ENCODE measurements around the gene SCD. TPM values are rescaled to one million over a fixed set of nuclear protein-coding genes. Genes with fewer than 3 reads are reported as not detected.

SCD gene
- total RNA-seq, 1 experiment from 2014 or later, result 449 TPM

GRCh38 chr10:100330079-100330478 lies 17.0 kb upstream of the SCD start, which contains the start of gene PKD2L1:
Gene PKD2L1 (minus strand): TSS chr10:100330228. CDS start chr10:100330103, 125 bp downstream.
- Histone ChIP-seq H3K4me3 (ENCODE audit: low read depth, low read length) (no peak within 1 kb of the TSS), H3K4me1 (no peaks in the 10 kb centered on the region), H3K27me3 (replicated peaks; ENCODE audit: control insufficient read depth, insufficient read depth, low read length) (no peaks in the 10 kb centered on the region; the same call in 1 of the 2 replicates), H3K36me3 (ENCODE audit: control insufficient read depth, insufficient read depth, low read length) (no peaks in the 10 kb centered on the region), H3K9me3 (no peaks in the 10 kb centered on the region)
- Mint-ChIP-seq H3K4me3 (ENCODE audit: unreplicated experiment) (no peak within 1 kb of the TSS), H3K9me3 (ENCODE audit: unreplicated experiment) (no peaks in the 10 kb centered on the region), H3K4me1 (ENCODE audit: low read depth, unreplicated experiment) (no peaks in the 10 kb centered on the region), H3K36me3 (ENCODE audit: insufficient read depth, unreplicated experiment) (no peaks in the 10 kb centered on the region), H3K27ac (ENCODE audit: unreplicated experiment) (no peak within 1 kb of the TSS), H3K27me3 (ENCODE audit: insufficient read depth, unreplicated experiment) (peaks cover 23% of the 10 kb centered on the region)
- no peak for DNase-seq
- no TSS peak for BruUV-seq (replicated peaks)
- CTCF ChIA-PET, result interaction anchor here (0.6 to 1.5 kb wide), 2 partner anchors 26 to 262 kb away, joined by 5 to 6 read pairs; no protein-coding TSS in a partner anchor
- POLR2A ChIA-PET, result no interaction called here
- intact Hi-C loops (cut with micrococcal nuclease; ENCODE audit: unreplicated experiment), result no loop called here
- TF ChIP-seq CTCF (IDR thresholded peaks at IDR 0.05; ENCODE audit: insufficient read depth in 1 of 2, low read depth in 1 of 2, low read length in 1 of 2, severe bottlenecking in 1 of 2, unreplicated experiment in 1 of 2), result no peak

- POLR2A ChIA-PET, result no interaction called here
- H3K27me3 Mint-ChIP-seq (ENCODE audit: insufficient read depth, unreplicated experiment), result peaks cover 19% of the 10 kb centered on the region
- H3K4me1 ChIP-seq, result no peaks in the 10 kb centered on the region
- no peak for DNase-seq
- no TSS peak for BruUV-seq (replicated peaks)
- H3K9me3 ChIP-seq, result no peaks in the 10 kb centered on the region
- no peaks in the 10 kb centered on the region for H3K36me3 ChIP-seq (ENCODE audit: control insufficient read depth, insufficient read depth, low read length)
- no peaks in the 10 kb centered on the region for H3K4me1 Mint-ChIP-seq (ENCODE audit: low read depth, unreplicated experiment)
- H3K4me3 ChIP-seq (ENCODE audit: low read depth, low read length), result no peak overlapping the region
- H3K27ac Mint-ChIP-seq (ENCODE audit: unreplicated experiment), result no peak overlapping the region
- H3K36me3 Mint-ChIP-seq (ENCODE audit: insufficient read depth, unreplicated experiment), result no peaks in the 10 kb centered on the region
- no peaks in the 10 kb centered on the region for H3K9me3 Mint-ChIP-seq (ENCODE audit: unreplicated experiment)
- no peak overlapping the region for H3K4me3 Mint-ChIP-seq (ENCODE audit: unreplicated experiment)
- no peaks in the 10 kb centered on the region; the same call in 1 of the 2 replicates for H3K27me3 ChIP-seq (replicated peaks; ENCODE audit: control insufficient read depth, insufficient read depth, low read length)
- no peak for TF ChIP-seq CTCF (IDR thresholded peaks at IDR 0.05; ENCODE audit: insufficient read depth in 1 of 2, low read depth in 1 of 2, low read length in 1 of 2, severe bottlenecking in 1 of 2, unreplicated experiment in 1 of 2)
- intact Hi-C loops (cut with micrococcal nuclease; ENCODE audit: unreplicated experiment), result no loop called here
- CTCF ChIA-PET, result interaction anchor here (0.7 to 1.2 kb wide), 2 partner anchors 131 to 176 kb away, joined by 3 read pairs; no protein-coding TSS in a partner anchor
Measured at GRCh38 chr10:100333106-100333505, 13.9 kb upstream of the SCD start.

- intact Hi-C loops (cut with micrococcal nuclease; ENCODE audit: unreplicated experiment), result no loop called here
- no peaks in the 10 kb centered on the region for H3K4me1 Mint-ChIP-seq (ENCODE audit: low read depth, unreplicated experiment)
- Histone ChIP-seq H3K27me3 (replicated peaks; ENCODE audit: control insufficient read depth, insufficient read depth, low read length) (no peaks in the 10 kb centered on the region; the same call in 1 of the 2 replicates), H3K9me3 (no peaks in the 10 kb centered on the region), H3K4me1 (no peaks in the 10 kb centered on the region), H3K36me3 (ENCODE audit: control insufficient read depth, insufficient read depth, low read length) (no peaks in the 10 kb centered on the region), H3K4me3 (ENCODE audit: low read depth, low read length) (no peak overlapping the region)
- H3K27me3 Mint-ChIP-seq (ENCODE audit: insufficient read depth, unreplicated experiment), result peaks cover 19% of the 10 kb centered on the region
- no peaks in the 10 kb centered on the region for H3K9me3 Mint-ChIP-seq (ENCODE audit: unreplicated experiment)
- H3K4me3 Mint-ChIP-seq (ENCODE audit: unreplicated experiment), result no peak overlapping the region
- H3K36me3 Mint-ChIP-seq (ENCODE audit: insufficient read depth, unreplicated experiment), result no peaks in the 10 kb centered on the region
- CTCF ChIA-PET, result interaction anchor here (0.7 kb wide), 1 partner anchor 13 kb away, joined by 4 read pairs; the partner anchor contains the start of gene SCD
- BruUV-seq (replicated peaks), result no TSS peak
- no peak overlapping the region for H3K27ac Mint-ChIP-seq (ENCODE audit: unreplicated experiment)
- POLR2A ChIA-PET, result no interaction called here
- no peak for DNase-seq
- no peak for TF ChIP-seq CTCF (IDR thresholded peaks at IDR 0.05; ENCODE audit: insufficient read depth in 1 of 2, low read depth in 1 of 2, low read length in 1 of 2, severe bottlenecking in 1 of 2, unreplicated experiment in 1 of 2)
Measured at GRCh38 chr10:100333661-100334440, 13.2 kb upstream of the SCD start.

All from Caco-2 (cell line).